Measurements from ENCODE around the gene ADAM19.

GRCh38 chr5:157568222-157568621 is 7.4 kb downstream of the ADAM19 start:
- TF ChIP-seq CTCF (IDR thresholded peaks at IDR 0.05) (no peak), POLR2A (IDR thresholded peaks at IDR 0.05) (no peak)
